GM19455 (cell line): ENCODE results near the gene NOB1.
"Not testable (repeated sequence)": the region's sequence is repeated elsewhere in the genome, so short reads cannot be mapped to it uniquely, and the experiment has no call there.

Source experiments
- ATAC-seq: cut with Tn5 transposase; IDR thresholded peaks from one replicate; pipeline ENCODE4 v1.9.1; 2021; ENCODE audit not compliant: unreplicated experiment

Gene NOB1

DNA sequence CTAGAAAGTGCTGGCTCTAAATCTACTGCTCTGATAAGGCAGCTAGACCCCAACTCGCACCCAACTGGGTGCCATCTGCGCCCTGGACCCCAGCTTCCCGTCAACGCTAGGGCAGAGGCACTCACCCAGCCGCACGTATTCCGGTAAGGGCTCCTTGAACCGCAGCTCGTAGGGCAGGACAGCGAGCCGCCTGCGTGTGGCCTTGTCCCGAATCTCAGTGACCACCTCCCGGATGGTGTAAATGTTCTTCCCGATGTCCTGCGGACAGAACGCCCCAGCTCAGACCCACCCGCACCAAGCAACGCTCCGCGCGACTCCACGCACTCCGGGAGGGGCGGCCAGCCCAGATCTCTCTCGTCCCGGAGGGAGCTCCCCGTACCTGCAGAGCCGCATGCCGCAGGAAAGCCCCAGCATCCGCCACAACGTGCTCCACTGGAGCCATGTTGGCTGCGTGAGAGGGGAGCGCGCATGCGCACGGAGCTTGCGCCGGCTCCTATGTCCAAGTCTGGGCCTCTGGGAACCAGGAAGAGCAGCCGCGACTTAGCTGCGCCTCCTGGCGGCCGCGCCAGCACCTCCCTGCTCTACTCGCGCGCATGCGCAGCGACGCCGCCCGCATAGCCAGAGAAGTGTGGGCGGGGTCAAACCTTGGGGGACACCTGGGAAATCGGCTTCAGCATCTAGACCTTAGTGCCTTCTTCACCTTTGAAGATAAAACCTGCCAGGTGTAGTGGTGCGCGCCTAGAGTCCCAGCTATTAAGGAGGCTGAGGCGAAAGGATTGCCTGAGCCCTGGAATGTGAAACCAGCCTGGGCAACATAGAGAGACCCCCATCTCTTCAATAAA, at the start of gene NOB1:
Gene NOB1, minus strand, starts transcription at position 458 of the 842 bp plus-strand sequence. Its CDS starts 16 bp downstream, at position 442.
- ATAC-seq: peak; percentile 91

DNA sequence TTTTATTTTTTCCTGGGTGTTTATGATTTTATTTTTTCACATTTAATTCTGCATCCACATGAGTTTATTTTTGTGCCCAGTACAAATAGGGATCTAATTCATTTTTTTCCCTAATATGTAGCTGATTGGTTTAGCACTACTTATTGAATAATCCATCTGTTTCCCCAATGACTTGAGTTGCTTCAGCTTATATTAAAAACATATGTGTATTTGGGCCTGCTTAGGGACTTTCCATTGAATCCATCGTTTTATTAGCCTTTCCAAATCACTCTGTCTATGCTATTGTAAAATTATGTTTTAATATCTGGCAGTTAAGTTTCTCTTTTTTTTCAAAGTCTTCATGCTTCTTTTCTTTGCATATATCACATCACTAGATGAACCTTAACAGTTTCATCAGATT, 49.6 kb upstream of the NOB1 start:
- ATAC-seq: no peak

DNA sequence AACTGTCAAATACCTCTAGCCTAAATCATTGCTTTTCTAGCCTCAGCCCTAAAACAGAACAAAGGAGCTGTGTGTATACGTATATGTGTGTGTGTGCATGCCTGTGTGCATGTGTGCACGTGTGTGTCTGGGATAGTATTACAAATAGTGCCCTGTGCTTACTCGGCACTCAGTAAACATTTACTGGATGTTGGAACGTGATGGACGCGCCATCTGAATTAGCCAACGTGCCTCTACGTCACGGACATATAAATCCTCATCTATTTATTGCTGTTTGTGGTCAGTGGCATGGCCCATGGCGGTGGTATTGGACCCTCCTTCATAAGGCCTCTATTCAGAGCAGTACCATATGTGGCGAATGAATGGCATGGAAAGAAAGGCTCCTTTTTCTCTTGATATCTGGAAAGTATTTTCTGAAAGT, 44.9 kb upstream of the NOB1 start:
- ATAC-seq: no peak

DNA sequence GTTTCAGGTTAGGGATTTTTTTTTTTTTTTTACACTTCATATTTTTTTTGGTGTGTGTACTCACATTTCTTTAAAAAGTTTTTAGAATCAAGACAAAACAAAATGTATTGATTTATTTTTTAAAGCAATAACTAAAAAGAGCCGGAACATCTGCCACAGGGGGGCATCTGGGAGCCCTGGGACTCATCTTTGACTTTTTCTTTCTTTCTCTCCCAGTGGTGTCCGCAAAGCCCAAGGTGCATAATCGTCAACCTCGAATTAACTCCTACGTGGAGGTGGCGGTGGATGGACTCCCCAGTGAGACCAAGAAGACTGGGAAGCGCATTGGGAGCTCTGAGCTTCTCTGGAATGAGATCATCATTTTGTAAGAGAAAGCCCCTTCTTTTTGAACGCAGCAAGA, 43.7 kb upstream of the NOB1 start:
- ATAC-seq: no peak

DNA sequence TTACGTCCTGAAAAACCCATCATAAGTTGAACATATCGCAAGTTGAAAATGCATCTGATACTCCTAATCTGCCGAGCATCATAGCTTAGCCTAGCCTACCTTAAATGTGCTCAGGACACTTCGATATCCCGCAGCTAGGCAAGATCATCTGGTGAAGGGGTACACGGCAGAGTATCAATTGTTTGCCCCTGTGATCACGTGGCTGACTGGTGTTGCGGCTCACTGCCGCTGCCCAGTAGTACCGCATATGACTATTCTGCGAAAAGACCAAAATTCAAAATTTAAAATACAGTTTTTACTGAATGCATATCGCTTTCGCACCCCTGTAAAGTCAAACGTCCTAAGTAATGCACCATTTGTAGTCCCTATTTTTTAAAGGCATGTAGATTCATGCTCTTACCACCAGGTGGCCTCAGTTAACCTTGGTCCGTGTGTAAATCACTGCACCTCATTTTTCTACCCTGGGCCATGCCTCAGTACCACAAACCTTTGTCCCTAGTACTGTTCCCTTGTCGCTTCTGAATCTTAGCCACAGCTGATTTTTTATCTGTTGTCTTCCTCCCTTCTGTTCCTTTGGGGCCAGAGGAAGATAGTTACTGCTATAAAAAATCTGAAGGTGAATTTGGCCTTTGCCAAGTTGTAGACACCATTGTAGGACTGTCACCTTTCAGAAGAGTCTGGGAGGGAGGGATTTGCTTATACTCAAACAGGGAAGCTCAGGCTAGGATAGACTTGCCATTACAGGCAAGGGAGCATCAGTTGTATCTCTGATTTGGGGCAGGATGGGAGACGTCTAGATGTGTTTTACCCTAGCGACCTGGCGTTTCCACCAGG, 41.8 kb upstream of the NOB1 start:
- no peak for ATAC-seq

DNA sequence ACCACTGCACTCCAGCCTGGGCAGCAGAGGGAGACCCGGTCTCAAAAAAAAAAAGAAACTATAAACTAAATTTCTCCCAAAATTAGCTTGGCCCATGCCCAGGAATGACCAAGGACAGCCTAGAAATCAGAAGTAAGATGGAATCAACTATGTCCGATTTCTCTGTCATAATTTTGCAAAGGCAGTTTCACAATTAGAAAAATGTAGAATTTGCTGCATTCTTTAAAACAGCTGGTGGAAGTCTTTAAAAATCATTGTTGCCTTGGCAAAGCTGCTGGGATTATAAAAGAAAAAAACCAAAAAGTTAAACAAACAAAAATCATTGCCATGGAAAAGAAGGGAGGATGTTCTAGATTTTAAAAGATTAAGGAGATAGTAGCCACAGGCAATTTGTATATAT, 39.8 kb upstream of the NOB1 start:
- no peak for ATAC-seq

DNA sequence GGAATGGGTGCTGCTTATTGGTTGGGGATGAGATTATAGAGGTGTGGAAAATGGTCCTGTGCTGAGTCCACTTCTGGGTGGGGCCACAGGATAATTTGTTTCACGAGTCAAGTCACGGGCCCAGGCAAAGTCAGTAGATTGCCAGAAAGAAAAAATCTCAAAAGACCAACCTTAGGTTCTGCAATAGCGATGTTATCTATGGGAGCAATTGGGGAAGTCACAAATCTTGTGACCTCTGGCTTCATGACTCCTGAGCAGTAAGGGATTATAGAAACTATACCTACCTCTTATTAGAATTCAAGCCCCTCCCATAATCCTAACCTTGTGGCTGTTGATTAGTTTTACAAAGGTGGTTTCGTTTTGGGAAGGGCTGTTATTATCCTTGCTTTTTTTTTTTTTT, 38.8 kb upstream of the NOB1 start:
- no peak for ATAC-seq

DNA sequence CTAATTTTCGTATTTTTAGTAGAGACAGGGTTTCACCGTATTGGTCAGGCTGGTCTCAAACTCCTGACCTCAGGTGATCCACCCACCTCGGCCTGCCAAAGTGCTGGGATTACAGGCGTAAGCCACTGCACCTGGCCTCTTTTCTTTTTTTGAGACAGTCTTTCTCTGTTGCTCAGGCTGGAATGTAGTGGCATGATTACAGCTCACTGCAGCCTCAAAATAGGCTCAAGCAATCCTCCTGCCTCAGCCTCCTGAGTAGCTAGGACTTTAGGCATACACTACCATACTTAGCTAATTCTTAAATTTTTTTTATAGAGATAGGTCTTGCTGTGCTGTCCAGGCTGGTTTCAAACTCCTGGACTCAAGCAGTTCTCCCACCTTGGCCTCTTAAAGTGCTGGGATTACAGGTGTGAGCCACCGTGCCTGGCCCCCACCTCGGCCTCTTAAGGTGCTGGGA, 36.7 kb upstream of the NOB1 start:
- not testable (repeated sequence) for ATAC-seq

DNA sequence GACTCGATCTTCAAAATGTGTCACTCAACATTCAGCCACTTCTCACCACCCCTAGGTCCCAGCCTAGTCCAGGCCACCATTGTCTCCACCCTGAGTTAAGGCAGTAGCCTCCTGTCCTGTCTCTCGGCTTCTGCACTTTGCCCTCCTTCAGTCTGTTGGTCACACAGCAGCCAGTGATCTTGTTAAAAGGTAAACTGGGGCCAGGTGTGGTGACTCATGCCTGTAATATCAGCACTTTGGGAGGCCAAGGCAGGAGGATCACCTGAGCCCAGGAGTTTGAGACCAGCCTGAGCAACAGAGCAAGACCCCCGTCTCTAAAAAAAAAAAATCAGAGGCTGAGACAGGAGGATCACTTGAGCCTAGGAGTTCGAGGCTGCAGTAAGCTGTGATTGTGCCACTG, 33.2 kb upstream of the NOB1 start:
- no peak for ATAC-seq

DNA sequence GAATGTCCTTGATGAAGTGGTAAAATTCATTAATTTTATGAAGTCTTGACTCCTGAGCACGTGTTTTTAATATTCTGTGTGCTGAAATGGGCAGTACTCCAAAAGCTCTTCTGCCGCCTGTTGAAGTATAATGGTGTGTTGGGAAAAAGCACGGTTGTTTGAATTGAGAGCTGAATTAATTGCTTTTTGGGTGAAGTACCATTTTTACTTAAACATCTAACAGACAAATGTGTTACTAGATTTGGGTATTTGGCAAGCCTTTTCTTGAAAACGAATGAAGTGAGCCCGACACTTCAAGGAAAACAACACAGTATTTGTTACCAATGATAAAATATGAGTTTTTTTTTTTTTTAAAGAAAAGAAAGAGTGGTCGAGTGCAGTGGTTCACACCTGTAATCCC, 29.9 kb upstream of the NOB1 start:
- no peak for ATAC-seq

DNA sequence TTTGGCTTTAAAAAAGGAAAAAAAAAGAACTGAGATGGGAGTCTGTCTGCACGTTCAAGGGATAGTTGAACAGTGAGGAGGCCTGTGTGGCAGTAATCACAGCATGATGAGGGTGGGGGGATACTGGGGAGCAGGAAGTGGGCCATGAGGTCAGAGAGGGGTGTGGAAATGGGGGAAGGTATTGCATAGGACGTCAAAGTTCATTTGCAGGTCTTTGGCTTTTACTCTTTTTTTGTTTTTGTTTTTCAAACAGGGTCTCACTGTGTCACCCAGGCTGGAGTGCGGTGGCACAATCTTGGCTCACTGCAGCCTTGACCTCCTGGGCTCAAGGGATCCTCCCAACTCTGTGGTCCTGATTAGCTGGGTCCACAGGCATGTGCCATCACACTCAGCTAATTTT, 26.4 kb upstream of the NOB1 start:
- ATAC-seq: no peak

DNA sequence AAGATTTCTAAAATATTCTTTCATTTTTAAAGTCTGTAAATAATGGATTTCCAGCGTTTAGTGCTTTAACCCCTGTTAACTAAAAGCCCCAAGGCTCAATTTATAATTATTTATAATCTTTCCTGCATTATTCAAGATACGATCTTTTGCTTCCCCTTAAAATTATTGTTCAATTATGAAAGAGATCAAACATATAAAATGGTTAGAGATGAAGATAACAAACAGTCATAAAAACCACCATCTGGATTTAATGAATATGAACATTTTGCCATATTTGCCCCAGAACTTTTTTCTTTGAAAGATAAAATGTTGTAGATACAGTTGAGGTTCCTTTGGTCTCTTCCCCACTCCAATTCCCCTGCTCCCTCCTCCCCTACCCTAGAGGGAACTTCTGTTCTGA, 25.0 kb upstream of the NOB1 start:
- ATAC-seq: no peak

DNA sequence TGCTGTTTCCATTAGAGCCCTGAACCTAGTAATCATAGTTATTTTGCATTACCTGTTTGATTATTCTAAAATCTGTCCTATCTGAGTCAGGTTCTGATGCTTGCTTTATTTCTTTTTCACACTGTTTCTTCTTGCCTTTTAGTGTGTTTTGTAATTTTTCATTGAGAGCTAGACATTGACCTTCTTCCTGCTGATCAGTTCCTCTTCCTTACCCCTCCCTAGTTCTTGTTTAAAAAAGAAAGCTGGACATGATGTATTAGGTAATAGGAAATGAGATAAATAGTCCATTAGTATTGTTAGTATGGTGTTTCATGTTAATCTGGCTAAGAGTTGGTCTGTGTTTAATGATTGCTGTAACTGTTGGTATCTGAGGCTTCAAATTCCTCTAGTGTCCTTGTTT, 20.8 kb upstream of the NOB1 start:
- no peak for ATAC-seq

DNA sequence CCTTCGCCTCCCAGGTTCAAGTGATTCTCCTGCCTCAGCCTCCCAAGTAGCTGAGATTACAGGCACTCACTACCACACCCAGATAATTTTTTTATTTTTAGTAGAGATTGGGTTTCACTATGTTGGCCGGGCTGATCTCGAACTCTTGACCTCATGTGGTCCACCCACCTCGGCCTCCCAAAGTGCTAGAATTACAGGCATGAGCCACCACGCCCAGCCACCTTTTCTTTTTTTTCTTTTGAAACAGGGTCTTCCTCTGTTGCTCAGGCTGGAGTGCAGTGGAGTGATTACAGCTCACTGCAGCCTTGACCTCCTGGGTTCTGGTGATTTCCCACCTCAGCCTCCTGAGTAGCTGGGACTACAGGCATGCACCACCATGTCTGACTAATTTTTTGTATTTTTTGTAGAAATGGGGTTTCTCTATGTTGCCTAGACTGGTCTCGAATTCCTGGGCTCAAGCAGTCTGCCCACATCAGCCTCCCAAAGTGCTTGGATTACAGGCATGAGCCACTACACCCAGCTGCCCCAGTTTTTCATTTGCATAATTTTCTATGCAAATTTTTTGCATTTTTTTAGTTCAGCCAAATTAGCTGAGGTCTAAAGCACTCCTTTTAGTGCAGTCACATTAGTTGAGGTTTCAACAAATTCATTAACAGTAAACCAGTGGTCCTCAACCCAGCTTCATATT, 18.7 kb upstream of the NOB1 start:
- no peak for ATAC-seq

DNA sequence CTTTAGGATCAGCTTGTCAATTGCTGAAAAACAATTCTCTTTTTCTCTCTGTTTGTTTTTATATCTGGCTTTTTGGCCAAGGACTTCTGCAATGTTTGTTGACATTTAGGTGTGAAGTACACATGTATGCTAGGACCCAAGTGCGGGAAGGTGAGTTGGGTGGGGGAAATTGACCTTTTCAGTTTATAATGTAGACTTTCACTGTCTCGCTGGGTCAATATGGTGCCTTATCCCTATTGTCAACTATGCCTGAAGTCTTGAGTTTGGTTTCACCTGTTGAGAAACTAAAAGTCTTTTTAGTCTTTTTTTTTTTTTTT, 16.9 kb upstream of the NOB1 start:
- ATAC-seq: no peak

DNA sequence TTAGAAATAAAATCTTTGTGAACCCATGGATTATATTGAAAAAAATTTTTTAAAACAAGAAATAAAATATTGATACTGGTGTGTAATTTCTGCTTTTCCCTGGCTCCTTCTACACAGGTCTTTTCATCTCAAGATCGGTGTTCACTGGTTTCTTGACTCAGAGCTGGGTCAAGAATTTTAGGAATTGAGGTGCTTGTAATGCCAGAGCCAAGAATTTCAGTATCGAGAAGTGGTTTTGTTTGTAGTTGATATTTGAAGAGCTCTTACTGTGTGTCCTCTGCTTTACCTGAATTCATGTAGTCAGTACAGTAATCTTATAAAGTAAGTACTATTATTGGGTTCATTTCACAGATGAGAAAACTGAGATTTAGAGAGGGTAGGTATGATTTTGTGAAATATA, 14.7 kb upstream of the NOB1 start:
- ATAC-seq: no peak

DNA sequence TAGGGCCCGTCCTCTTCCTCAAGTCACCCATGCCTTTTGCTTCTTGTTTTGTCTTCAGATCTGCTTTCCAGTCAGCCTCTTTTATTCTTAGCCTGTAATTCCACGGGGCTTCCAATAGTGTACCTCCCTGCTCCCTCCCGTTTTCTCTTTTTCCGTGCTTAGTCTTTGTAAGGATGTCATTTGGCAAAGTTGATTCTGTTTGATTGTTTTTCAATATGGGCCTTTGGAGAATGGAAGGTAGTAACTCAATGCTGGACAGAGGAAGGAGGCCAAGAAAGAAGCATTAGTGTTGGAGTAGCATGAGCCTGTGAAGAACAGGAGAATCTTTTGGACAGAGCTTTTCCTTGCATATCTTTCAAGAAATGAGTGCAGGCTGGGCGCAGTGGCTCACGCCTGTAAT, 13.9 kb upstream of the NOB1 start:
- no peak for ATAC-seq

DNA sequence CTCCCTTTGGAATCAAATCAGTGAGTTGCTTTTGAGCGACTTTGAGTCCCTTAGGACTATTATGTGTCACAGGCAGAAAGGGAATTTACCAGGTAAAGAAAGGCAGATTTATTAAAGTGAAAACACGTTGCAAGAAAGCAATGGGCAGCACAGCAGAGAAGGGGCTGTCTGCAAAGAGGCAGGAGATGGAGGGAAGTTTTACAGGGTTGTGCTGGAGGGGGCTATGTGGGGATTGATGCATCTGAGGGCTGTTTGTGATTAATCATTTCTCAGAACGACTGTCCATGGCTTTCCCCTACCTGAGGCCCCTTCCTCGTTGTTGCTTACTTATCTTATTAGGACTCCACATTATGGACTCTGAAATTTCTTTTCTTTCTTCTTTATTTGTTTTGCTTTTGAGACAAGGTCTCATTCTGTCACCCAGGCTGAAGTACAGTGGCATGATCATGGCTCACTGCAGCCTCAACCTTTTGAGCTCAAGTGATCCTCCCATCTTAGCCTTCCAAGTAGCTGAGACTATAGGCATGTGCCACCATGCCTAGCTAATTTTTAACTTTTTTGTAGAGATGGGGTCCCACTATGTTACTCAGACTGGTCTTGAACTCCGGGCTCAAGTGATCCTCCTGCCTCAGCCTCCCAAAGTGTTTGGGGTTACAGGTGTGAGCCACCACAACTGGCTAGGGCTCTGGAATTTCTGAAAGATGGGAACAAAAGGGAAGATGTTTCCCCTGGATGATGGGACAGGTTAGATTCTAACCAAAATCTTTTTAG, 12.9 kb upstream of the NOB1 start:
- no peak for ATAC-seq

DNA sequence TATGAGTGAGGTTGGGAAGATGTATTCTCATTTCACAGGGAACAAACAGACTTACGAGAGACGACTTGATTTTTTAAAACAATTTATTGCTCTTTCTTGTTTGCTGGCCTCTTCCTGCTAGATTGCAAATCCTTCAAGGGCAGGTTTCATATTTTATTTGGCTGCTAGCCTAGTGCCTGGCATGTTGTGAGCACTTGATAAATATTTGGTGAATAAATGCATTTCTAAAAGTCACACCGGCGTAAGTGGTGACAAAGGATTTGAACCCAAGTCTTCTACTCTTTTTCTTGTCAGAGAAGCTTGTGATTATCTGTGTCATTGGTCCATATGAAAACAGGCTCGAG, 8.8 kb upstream of the NOB1 start:
- ATAC-seq: no peak

DNA sequence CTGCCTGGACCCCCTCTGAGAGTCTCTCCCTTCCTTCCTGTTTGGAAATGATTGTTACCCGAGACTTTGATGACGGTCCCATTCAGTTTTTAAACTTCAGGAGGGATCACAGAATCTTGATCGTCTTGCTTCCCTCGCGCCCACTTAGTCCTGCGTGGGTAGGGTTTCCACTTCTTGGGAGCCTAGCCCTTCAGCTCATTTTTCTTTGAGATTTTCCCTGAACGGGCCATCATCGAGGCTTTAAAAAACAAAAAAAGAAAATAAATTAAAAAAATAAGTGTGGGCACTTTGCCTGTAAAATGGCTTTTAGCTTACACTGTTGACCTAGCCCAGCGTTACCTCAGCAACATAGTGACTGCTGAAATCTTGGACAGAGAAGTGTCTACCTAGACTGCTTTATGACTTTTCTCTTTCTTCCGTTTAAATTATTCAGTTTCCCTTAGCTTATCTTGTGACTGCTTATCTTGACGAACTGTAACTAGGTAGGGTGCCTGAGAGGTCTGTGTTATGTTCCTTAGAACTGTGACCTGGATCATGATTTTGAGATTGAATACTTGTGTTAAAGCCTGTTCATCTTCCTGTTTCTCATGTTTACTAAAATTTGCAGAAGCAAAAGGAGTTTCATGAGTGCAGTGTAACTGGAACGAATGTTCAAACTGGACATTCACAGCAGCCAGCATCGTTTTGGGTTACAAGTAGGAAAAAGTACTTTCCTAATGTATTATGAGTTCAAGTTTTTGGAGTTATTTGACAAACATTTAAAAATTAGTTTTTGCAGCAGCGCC, 8.3 kb upstream of the NOB1 start:
- peak; percentile 20 for ATAC-seq
